Gastrocnemius medialis (tissue), 4 donors: Measurements from ENCODE around the gene CUL2.

Experiments used
- CTCF ChIP-seq, 5 experiments: fragments of 450-650 bp in 3 of 5; fragments of 200-600 bp in 2 of 5; sonication (generic) in 2 of 5; IDR thresholded peaks in 4 of 5; conservative IDR thresholded peaks in 1 of 5; 1 replicate in 4 of 5; 2 replicates in 1 of 5; pipeline ENCODE4 v1.5.1; 2016 to 2019; ENCODE audit warnings: antibody characterized with exemption in 5 of 5, mild to moderate bottlenecking in 3 of 5, moderate library complexity in 3 of 5
- POLR2A ChIP-seq, 2 donors: fragments of 450-650 bp; IDR thresholded peaks; one replicate each; pipeline ENCODE4 v1.6.1; 2017; ENCODE audit warnings: antibody characterized with exemption in 2 of 2, mild to moderate bottlenecking in 2 of 2, moderate library complexity in 2 of 2

- TF ChIP-seq POLR2A (IDR thresholded peaks at IDR 0.05), result no peak
- TF ChIP-seq CTCF (IDR thresholded peaks at IDR 0.05 in 4 of 5, conservative IDR thresholded peaks at IDR 0.05 in 1 of 5), result no peak
Measured at GRCh38 chr10:35127289-35127891, 37.2 kb upstream of the CUL2 start.
